ENCODE results near the gene TNK1. TPM values are rescaled to one million over a fixed set of nuclear protein-coding genes. Genes with fewer than 3 reads are reported as not detected.

TNK1 gene
- total RNA-seq, 4 donors from 2014 or later: 19.8 to 54.4 (median 44.4) TPM

DNA sequence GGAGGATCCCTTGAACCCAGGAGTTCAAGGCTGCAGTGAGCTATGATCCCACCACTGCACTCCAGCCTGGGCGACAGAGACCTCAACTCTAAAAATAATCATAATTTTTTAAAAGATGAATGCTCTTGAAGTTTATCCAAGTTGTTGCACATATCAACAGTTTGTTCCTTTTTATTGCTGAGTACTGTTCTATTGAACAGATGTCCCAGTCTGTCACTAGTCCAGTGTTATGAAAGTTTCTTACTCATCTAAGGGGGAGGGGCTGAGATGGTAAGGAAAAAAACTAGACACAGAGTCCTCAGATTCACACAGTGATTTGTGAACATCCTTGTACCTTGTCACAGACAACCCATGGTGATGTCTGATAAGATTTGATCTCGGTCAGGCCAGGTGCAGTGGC lies 40.7 kb upstream of the TNK1 start:
- Histone ChIP-seq H3K36me3 (no peaks in the 10 kb centered on the region), H3K27me3 (no peaks in the 10 kb centered on the region), H3K4me3 (no peak overlapping the region), H3K27ac (no peak overlapping the region), H3K4me1 (peaks cover 0 to 14% (median 5%) of the 10 kb centered on the region in 4 donors), H3K9me3 (no peaks in the 10 kb centered on the region)
- TF ChIP-seq, protein P1, sequence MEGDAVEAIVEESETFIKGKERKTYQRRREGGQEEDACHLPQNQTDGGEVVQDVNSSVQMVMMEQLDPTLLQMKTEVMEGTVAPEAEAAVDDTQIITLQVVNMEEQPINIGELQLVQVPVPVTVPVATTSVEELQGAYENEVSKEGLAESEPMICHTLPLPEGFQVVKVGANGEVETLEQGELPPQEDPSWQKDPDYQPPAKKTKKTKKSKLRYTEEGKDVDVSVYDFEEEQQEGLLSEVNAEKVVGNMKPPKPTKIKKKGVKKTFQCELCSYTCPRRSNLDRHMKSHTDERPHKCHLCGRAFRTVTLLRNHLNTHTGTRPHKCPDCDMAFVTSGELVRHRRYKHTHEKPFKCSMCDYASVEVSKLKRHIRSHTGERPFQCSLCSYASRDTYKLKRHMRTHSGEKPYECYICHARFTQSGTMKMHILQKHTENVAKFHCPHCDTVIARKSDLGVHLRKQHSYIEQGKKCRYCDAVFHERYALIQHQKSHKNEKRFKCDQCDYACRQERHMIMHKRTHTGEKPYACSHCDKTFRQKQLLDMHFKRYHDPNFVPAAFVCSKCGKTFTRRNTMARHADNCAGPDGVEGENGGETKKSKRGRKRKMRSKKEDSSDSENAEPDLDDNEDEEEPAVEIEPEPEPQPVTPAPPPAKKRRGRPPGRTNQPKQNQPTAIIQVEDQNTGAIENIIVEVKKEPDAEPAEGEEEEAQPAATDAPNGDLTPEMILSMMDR (IDR thresholded peaks at IDR 0.05): no peak
- TF ChIP-seq POLR2A (IDR thresholded peaks at IDR 0.05): no peak
- no peak for DNase-seq

DNA sequence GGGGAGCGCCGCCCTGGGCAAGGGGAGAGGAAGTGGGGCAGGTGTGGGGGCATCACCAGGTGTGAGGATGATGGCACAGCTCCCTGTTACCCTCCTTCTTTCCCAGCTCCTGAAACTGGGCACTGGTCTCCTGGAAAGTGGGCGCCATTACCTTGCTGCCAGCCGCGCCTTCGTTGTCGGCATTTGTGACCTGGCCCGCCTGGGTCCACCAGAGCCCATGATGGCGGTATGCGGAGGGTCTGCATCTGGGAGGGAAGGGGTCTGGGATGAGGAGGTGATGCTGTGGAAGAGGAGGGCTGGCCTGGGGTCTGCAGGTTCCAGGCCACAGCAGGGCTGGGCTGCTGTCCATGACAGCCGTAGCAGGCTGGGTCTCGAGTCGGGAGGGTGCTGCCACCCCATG lies 39.0 kb upstream of the TNK1 start:
- H3K4me1 ChIP-seq: peaks cover 0 to 5% (median 1%) of the 10 kb centered on the region in 4 donors
- no peak overlapping the region for H3K27ac ChIP-seq
- no peaks in the 10 kb centered on the region for H3K36me3 ChIP-seq
- no peak for DNase-seq
- no peak for TF ChIP-seq POLR2A (IDR thresholded peaks at IDR 0.05)
- H3K27me3 ChIP-seq: no peaks in the 10 kb centered on the region
- H3K9me3 ChIP-seq: no peaks in the 10 kb centered on the region
- no peak overlapping the region for H3K4me3 ChIP-seq

DNA sequence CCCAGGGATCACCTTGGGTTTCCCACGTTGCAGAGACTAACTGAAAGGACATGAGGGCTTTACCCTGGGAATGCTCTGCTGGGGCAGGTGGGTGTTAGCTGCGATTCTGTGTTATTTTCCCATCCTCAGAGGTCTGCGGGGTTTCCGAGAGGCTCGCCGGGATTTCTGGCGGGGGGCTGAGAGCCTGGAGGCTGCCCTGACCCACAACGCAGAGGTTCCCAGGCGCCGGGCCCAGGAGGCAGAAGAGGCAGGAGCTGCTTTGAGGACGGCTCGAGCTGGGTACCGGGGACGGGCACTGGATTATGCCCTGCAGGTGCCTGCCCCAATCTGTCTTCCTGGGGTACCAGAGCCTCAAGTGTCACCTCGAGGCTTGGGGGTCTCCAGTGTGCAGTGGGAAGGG lies 37.6 kb upstream of the TNK1 start:
- H3K27ac ChIP-seq: no peak overlapping the region
- H3K4me1 ChIP-seq: peaks cover 0 to 3% (median 0%) of the 10 kb centered on the region in 4 donors
- no peaks in the 10 kb centered on the region for H3K9me3 ChIP-seq
- no peaks in the 10 kb centered on the region for H3K36me3 ChIP-seq
- TF ChIP-seq, protein P1 (IDR thresholded peaks at IDR 0.05): no peak
- TF ChIP-seq POLR2A (IDR thresholded peaks at IDR 0.05): no peak
- no peak for DNase-seq
- H3K4me3 ChIP-seq: no peak overlapping the region
- no peaks in the 10 kb centered on the region for H3K27me3 ChIP-seq

DNA sequence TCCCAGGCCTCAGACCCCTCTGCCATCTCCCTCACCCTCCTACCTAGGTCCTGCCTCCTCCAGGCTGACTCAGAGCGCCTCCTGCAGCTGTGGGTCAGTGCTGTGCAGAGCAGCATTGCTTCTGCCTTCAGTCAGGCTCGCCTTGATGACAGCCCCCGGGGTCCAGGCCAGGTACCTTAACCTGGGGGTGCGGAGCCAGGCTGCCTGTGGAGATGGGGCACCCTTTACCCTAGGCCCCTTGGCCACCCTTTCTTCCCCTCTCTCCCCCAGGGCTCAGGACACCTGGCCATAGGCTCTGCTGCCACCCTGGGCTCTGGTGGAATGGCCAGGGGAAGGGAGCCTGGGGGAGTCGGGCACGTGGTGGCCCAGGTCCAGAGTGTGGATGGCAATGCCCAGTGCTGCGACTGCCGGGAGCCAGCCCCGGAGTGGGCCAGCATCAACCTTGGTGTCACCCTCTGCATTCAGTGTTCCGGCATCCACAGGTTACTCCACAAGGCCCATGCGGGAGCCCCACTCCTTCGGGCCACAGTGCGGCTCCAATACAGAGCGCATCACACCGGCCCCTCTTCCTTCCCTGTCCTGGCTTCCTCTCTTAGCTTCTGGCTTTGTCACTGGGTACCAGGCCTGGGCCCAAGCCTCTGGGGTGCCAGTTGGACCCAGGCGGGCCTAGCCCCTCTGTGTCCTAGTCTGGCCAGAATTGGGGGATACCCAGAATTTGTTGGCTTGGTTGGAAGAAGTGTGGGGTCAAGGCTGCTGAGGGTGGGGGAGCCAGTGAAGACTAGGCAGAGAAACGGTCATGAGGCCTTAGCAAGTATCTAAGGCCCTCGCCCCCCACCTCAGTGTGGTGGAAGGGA lies 33.9 kb upstream of the TNK1 start:
- H3K27ac ChIP-seq: no peak overlapping the region
- TF ChIP-seq POLR2A (IDR thresholded peaks at IDR 0.05): no peak

DNA sequence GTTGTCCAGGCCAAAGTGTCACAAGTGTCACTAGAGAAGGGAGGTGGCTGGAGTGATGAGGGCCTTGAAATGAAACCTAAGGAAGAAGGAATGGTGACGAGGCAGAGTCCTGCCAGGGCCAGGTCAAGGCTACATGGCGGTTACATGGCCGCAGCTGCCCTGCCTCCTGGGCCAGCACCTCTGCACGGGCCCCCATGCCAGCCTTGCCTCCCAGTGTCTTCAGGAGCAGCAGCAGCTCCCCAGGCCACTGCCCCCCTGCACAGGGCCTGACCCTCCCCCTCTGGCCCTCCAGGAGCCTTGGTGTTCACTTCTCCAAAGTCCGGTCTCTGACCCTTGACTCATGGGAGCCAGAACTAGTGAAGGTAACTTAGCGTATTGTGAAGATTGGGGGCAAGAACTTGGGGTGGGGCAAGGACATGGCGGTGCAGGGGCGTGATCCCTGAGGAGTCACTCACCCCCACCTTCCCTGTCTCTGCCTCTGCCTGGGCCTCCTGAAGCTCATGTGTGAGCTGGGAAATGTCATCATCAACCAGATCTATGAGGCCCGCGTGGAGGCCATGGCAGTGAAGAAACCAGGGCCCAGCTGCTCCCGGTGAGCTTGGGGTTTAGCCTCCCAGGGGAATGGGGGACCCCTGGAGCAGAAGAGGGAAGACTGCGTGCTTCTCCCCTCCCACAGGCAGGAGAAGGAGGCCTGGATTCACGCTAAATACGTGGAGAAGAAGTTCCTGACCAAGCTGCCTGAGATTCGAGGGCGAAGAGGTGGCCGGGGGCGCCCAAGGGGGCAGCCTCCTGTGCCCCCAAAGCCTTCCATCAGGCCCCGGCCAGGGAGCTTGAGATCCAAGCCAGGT lies 33.0 kb upstream of the TNK1 start:
- no peaks in the 10 kb centered on the region for H3K9me3 ChIP-seq
- H3K4me3 ChIP-seq: no peak overlapping the region
- no peaks in the 10 kb centered on the region for H3K27me3 ChIP-seq
- peaks cover 5 to 22% (median 19%) of the 10 kb centered on the region in 4 donors for H3K4me1 ChIP-seq
- H3K36me3 ChIP-seq: no peaks in the 10 kb centered on the region
- no peak overlapping the region for H3K27ac ChIP-seq
- no peak for DNase-seq
- no peak for TF ChIP-seq POLR2A (IDR thresholded peaks at IDR 0.05)
- TF ChIP-seq, protein P1 (IDR thresholded peaks at IDR 0.05): no peak

More for the DNA sequence above, 33.9 kb upstream of the TNK1 start:
- Histone ChIP-seq H3K9me3 (no peaks in the 10 kb centered on the region), H3K4me1 (peaks cover 5 to 20% (median 15%) of the 10 kb centered on the region in 4 donors), H3K27me3 (no peaks in the 10 kb centered on the region), H3K36me3 (no peaks in the 10 kb centered on the region), H3K4me3 (no peak overlapping the region)
- DNase-seq: no peak

DNA sequence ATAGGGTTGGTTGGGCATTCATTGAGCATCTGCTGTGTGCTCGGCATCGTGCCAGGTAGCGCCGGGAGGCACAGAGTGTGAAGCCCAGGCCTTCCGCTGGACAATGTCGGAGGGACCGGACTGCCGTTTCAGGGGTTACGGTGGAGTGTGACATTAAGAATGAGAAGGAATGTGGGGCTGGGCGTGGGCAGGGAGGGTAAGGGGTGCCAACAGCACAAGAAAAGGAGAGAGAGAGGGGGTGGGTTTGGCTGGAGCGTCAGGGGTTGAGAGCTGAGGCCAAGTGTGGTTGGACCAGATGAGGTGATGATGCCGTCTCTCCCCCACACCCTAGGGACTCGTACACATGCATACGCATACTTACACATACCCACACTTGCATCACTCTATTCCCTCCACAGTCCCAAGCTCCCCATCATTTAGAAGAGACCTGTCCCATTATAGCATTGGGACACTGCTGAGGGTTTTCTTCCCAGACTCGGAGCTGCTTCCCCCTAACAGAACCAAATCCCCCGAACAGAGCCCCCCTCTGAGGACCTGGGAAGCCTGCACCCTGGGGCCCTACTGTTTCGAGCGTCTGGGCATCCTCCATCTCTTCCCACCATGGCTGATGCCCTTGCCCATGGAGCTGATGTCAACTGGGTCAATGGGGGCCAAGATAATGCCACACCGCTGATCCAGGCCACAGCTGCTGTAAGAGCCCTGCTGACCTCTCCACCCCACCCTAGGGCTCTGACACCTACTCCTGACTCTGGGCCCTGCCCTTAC lies 32.2 kb upstream of the TNK1 start:
- Histone ChIP-seq H3K27me3 (no peaks in the 10 kb centered on the region), H3K4me1 (peaks cover 5 to 29% (median 24%) of the 10 kb centered on the region in 4 donors), H3K36me3 (no peaks in the 10 kb centered on the region), H3K4me3 (no peak overlapping the region), H3K27ac (no peak overlapping the region), H3K9me3 (no peaks in the 10 kb centered on the region)
- TF ChIP-seq, protein P1 (IDR thresholded peaks at IDR 0.05): no peak
- no peak for TF ChIP-seq POLR2A (IDR thresholded peaks at IDR 0.05)
- no peak for DNase-seq
